AG10803 (cell line): ENCODE data around the gene EP400.

ENCODE experiments used
- DNase-seq: peaks from one replicate; pipeline ENCODE4 v3.0.0; 2010; ENCODE audit warnings: low read depth
- H3K4me3 ChIP-seq: 2 replicates; pipeline ENCODE4 v1.5.1; 2011; ENCODE audit warnings: mild to moderate bottlenecking, low read length, control low read depth
- CTCF ChIP-seq: conservative IDR thresholded peaks from 2 replicates; pipeline ENCODE4 v1.5.1; 2011; ENCODE audit warnings: mild to moderate bottlenecking, low read length, control low read depth, inconsistent platforms

EP400 gene

GRCh38 chr12:132065609-132066344, 116.0 kb downstream of the EP400 start:
- H3K4me3 ChIP-seq, result no peak overlapping the region
- no peak for DNase-seq
- no peak for TF ChIP-seq CTCF

GRCh38 chr12:132066345-132066685, 116.6 kb downstream of the EP400 start:
- no peak for TF ChIP-seq CTCF
- DNase-seq, result no peak
- no peak overlapping the region for H3K4me3 ChIP-seq

- TF ChIP-seq CTCF, result no peak
- DNase-seq, result no peak
These were observed 117.0 kb downstream of the EP400 start for GRCh38 chr12:132066749-132067148.

GRCh38 chr12:132067182-132067581, 117.4 kb downstream of the EP400 start:
- no peak overlapping the region for H3K4me3 ChIP-seq
- no peak for DNase-seq
- TF ChIP-seq CTCF, result no peak

More at GRCh38 chr12:132066749-132067148, 117.0 kb downstream of the EP400 start:
- no peak overlapping the region for H3K4me3 ChIP-seq

GRCh38 chr12:132068250-132068649, 118.5 kb downstream of the EP400 start:
- no peak for TF ChIP-seq CTCF
- no peak overlapping the region for H3K4me3 ChIP-seq
- DNase-seq, result no peak

- H3K4me3 ChIP-seq, result no peak overlapping the region
- no peak for TF ChIP-seq CTCF
- no peak for DNase-seq
These were observed 119.7 kb downstream of the EP400 start for GRCh38 chr12:132069336-132069985.

GRCh38 chr12:132070298-132070697, 120.6 kb downstream of the EP400 start:
- no peak for TF ChIP-seq CTCF
- DNase-seq, result no peak
- no peak overlapping the region for H3K4me3 ChIP-seq
